NT2/D1 (cell line): ENCODE measurements around the gene RAB20.

Experiments
- SUZ12 ChIP-seq: IDR thresholded peaks from 2 replicates; pipeline ENCODE4 v1.6.1; 2011; ENCODE audit not compliant: insufficient read length, insufficient read depth; ENCODE audit errors: extremely low read depth
- YY1 ChIP-seq: IDR thresholded peaks from 2 replicates; pipeline ENCODE4 v1.6.1; 2011; ENCODE audit not compliant: insufficient read length, insufficient read depth
- ZNF274 ChIP-seq: IDR thresholded peaks from 2 replicates; pipeline ENCODE4 v1.6.1; 2011; ENCODE audit warnings: mild to moderate bottlenecking, low read depth, low read length

- no peak for TF ChIP-seq YY1
- no peak for TF ChIP-seq ZNF274
- no peak for TF ChIP-seq SUZ12
Measured at GRCh38 chr13:110533771-110534670, 27.5 kb downstream of the RAB20 start.
